H9 (cell line): ENCODE data around the gene IGFALS. TPM values are rescaled to one million over a fixed set of nuclear protein-coding genes. Genes with fewer than 3 reads are reported as not detected.
A peak's percentile ranks its signal among the peaks of the same experiment; 100 is the strongest.

ENCODE experiments used
- DNase-seq: peaks from one replicate; pipeline ENCODE4 v3.0.0-alpha.2; 2017
- H2AFZ ChIP-seq: one replicate; pipeline ENCODE4 v1.6.1; 2013; ENCODE audit warnings: mild to moderate bottlenecking, low read length, control low read depth, moderate library complexity
- H2AK5ac ChIP-seq: 2 replicates; pipeline ENCODE4 v1.6.1; 2013; ENCODE audit warnings: low read length, control low read depth, mixed read lengths; ENCODE audit not compliant: insufficient read length
- H2BK120ac ChIP-seq: one replicate; pipeline ENCODE4 v1.6.1; 2013; ENCODE audit warnings: low read depth, mild to moderate bottlenecking, low read length, control low read depth, inconsistent platforms; ENCODE audit not compliant: poor library complexity, severe bottlenecking
- H2BK12ac ChIP-seq: 2 replicates; pipeline ENCODE4 v1.6.1; 2013; ENCODE audit warnings: low read length, control low read depth, mixed read lengths, low read depth; ENCODE audit not compliant: insufficient read length
- H2BK15ac ChIP-seq: 2 replicates; pipeline ENCODE4 v1.6.1; 2013; ENCODE audit warnings: low read depth, low read length, control low read depth
- H2BK20ac ChIP-seq: one replicate; pipeline ENCODE4 v1.6.1; 2013; ENCODE audit warnings: low read depth, mild to moderate bottlenecking, low read length, control low read depth, inconsistent platforms; ENCODE audit not compliant: poor library complexity, severe bottlenecking
- H2BK5ac ChIP-seq: 2 replicates; pipeline ENCODE4 v1.6.1; 2013; ENCODE audit warnings: low read length, control low read depth, mixed read lengths; ENCODE audit not compliant: insufficient read length
- H3K14ac ChIP-seq: 2 replicates; pipeline ENCODE4 v1.6.1; 2013; ENCODE audit warnings: low read length, control low read depth; ENCODE audit not compliant: insufficient read depth
- H3K18ac ChIP-seq: 2 replicates; pipeline ENCODE4 v1.6.1; 2013; ENCODE audit warnings: low read depth, mild to moderate bottlenecking, mixed read lengths, low read length, control low read depth; ENCODE audit not compliant: insufficient read length
- H3K23ac ChIP-seq: 2 replicates; pipeline ENCODE4 v1.6.1; 2013; ENCODE audit warnings: low read length, control low read depth, mixed read lengths, low read depth; ENCODE audit not compliant: insufficient read length
- H3K23me2 ChIP-seq: 2 replicates; pipeline ENCODE4 v1.6.1; 2013; ENCODE audit warnings: low read depth, mild to moderate bottlenecking, mixed read lengths, low read length, control low read depth; ENCODE audit not compliant: insufficient read length, poor library complexity, severe bottlenecking
- H3K27ac ChIP-seq: 2 replicates; pipeline ENCODE4 v1.5.1; 2013; ENCODE audit warnings: low read length, control low read depth, mixed read lengths, low read depth; ENCODE audit not compliant: insufficient read length
- H3K27me3 ChIP-seq: 2 replicates; pipeline ENCODE4 v1.6.1; 2013; ENCODE audit warnings: low read length, control low read depth, inconsistent platforms; ENCODE audit not compliant: insufficient read depth
- H3K4ac ChIP-seq: 2 replicates; pipeline ENCODE4 v1.6.1; 2013; ENCODE audit warnings: low read depth, mild to moderate bottlenecking, control low read depth, inconsistent platforms, low read length, moderate library complexity
- H3K4me1 ChIP-seq: 2 replicates; pipeline ENCODE4 v1.6.1; 2013; ENCODE audit warnings: low read length, control low read depth, inconsistent platforms; ENCODE audit not compliant: insufficient read depth
- H3K4me2 ChIP-seq: 2 replicates; pipeline ENCODE4 v1.6.1; 2013; ENCODE audit warnings: low read length, control low read depth, mixed read lengths; ENCODE audit not compliant: insufficient read length, insufficient read depth
- H3K56ac ChIP-seq: 2 replicates; pipeline ENCODE4 v1.6.1; 2013; ENCODE audit warnings: low read depth, mild to moderate bottlenecking, mixed read lengths, low read length, control low read depth; ENCODE audit not compliant: insufficient read length
- H3K79me1 ChIP-seq: 2 replicates; pipeline ENCODE4 v1.6.1; 2013; ENCODE audit warnings: low read depth, mild to moderate bottlenecking, moderate library complexity, low read length, control low read depth, inconsistent platforms; ENCODE audit not compliant: insufficient read depth, poor library complexity, severe bottlenecking
- H3K79me2 ChIP-seq: 2 replicates; pipeline ENCODE4 v1.6.1; 2013; ENCODE audit warnings: low read length, control low read depth, inconsistent platforms; ENCODE audit not compliant: insufficient read depth
- H3K9ac ChIP-seq: 2 replicates; pipeline ENCODE4 v1.6.1; 2013; ENCODE audit warnings: low read length, control low read depth, mixed read lengths; ENCODE audit not compliant: insufficient read length; ENCODE audit errors: extremely low read depth
- H3K9me3 ChIP-seq: one replicate; pipeline ENCODE4 v1.6.1; 2013; ENCODE audit warnings: low read depth, low read length, inconsistent platforms; ENCODE audit not compliant: control insufficient read depth
- H3T11ph ChIP-seq: one replicate; pipeline ENCODE4 v1.6.1; 2013; ENCODE audit warnings: mild to moderate bottlenecking, low read length, control low read depth, inconsistent platforms
- H4K20me1 ChIP-seq: one replicate; pipeline ENCODE4 v1.6.1; 2013; ENCODE audit not compliant: control insufficient read depth, insufficient read length, insufficient read depth
- H4K5ac ChIP-seq: 2 replicates; pipeline ENCODE4 v1.6.1; 2013; ENCODE audit warnings: low read depth, mild to moderate bottlenecking, mixed read lengths, low read length, control low read depth; ENCODE audit not compliant: insufficient read length
- H4K8ac ChIP-seq: replicated peaks from 2 replicates; pipeline ENCODE4 v1.6.1; 2013; ENCODE audit warnings: low read length, control low read depth, mixed read lengths, low read depth; ENCODE audit not compliant: insufficient read length
- H4K91ac ChIP-seq: 2 replicates; pipeline ENCODE4 v1.6.1; 2013; ENCODE audit warnings: low read depth, mild to moderate bottlenecking, moderate library complexity, mixed read lengths, low read length, control low read depth; ENCODE audit not compliant: insufficient read length
- H3K27ac Mint-ChIP-seq, 3 experiments: 2 replicates in 2 of 3; 3 replicates in 1 of 3; pipeline ENCODE4 v1.8.0; 2020 to 2021; ENCODE audit warnings: mixed read lengths in 3 of 3, mild to moderate bottlenecking in 1 of 3, moderate library complexity in 1 of 3
- H3K27me3 Mint-ChIP-seq: 2 replicates; pipeline ENCODE4 v1.8.0; 2021; ENCODE audit warnings: low read depth, mild to moderate bottlenecking, moderate library complexity, mixed read lengths
- H3K36me3 Mint-ChIP-seq, 3 experiments: 2 replicates in 2 of 3; 3 replicates in 1 of 3; pipeline ENCODE4 v1.8.0; 2020 to 2021; ENCODE audit warnings: low read depth in 3 of 3, mixed read lengths in 3 of 3; ENCODE audit not compliant: insufficient read depth in 1 of 3
- H3K4me1 Mint-ChIP-seq, 2 experiments: 2 replicates each; pipeline ENCODE4 v1.8.0; 2020; ENCODE audit warnings: mixed read lengths in 2 of 2
- H3K4me3 Mint-ChIP-seq, 2 experiments: 2 replicates in 1 of 2; 3 replicates in 1 of 2; pipeline ENCODE4 v1.8.0; 2020 to 2021; ENCODE audit warnings: mild to moderate bottlenecking in 2 of 2, mixed read lengths in 2 of 2, moderate library complexity in 1 of 2
- H3K9me3 Mint-ChIP-seq, 2 experiments: 2 replicates in 1 of 2; 3 replicates in 1 of 2; pipeline ENCODE4 v1.8.0; 2020; ENCODE audit warnings: mild to moderate bottlenecking in 2 of 2, mixed read lengths in 2 of 2, moderate library complexity in 1 of 2
- WGBS: extraction: QIAGEN DNeasy Blood & Tissue Kit; methylation state at CpG from one replicate; pipeline ENCODE4 v1.1.7; 2013; ENCODE audit warnings: missing lambda C conversion rate, low lambda C conversion rate, mixed read lengths; ENCODE audit not compliant: insufficient read length; ENCODE audit errors: extremely low coverage; 5-methylcytosine and 5-hydroxymethylcytosine counted together
- total RNA-seq: library from RNA; stranded (reverse); gene quantifications from 2 replicates; pipeline ENCODE4 v1.2.1, GENCODE V29; 2021
- TF ChIP-seq, protein P1 (sequence below): fragments of 200-600 bp; sonication (generic); conservative IDR thresholded peaks from 3 replicates; pipeline ENCODE4 v1.8.0; 2021; ENCODE audit warnings: antibody characterized with exemption, mild to moderate bottlenecking

Gene IGFALS
- total RNA-seq, 1 experiment from 2014 or later, result not detected

DNA sequence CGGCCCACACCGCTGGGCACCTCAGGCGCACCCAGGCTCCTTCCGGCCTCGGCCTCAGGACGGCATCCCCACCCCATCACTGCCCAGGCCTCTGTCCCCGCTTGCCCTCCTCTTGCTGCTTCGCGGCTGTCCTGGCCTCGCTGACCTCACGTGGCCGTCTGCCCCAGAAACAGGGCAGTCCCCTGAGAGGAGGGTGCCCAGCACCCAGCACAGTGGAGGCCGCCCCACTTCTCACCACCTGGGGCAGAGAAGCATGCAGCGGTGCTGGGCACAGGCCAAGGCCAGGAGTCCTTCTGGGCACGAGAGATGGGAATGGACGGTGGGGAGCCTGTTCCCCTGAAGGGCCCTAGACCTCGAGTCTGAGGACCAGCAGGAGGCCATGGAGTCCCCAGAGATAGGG, 24.2 kb upstream of the IGFALS start:
- no peak for DNase-seq
- H3K27ac Mint-ChIP-seq, result peak overlapping the region in 1 of 3 experiments; percentile 72; a peak in 1 of 7 replicates
- H2BK5ac ChIP-seq, result no peak overlapping the region
- no peaks in the 10 kb centered on the region for H4K20me1 ChIP-seq
- no peak overlapping the region for H2BK120ac ChIP-seq
- H2AK5ac ChIP-seq, result no peak overlapping the region
- no peaks in the 10 kb centered on the region; the same call in 1 of the 2 replicates for H3K27me3 Mint-ChIP-seq
- no peak overlapping the region for H3K23ac ChIP-seq
- H3K4ac ChIP-seq, result no peak overlapping the region
- H3K18ac ChIP-seq, result no peak overlapping the region
- H3K79me2 ChIP-seq, result no peaks in the 10 kb centered on the region
- no peak overlapping the region for H4K8ac ChIP-seq
- H3T11ph ChIP-seq, result no peak overlapping the region
- H2AFZ ChIP-seq, result no peak overlapping the region
- H3K9me3 Mint-ChIP-seq, result no peaks in the 10 kb centered on the region
- H2BK12ac ChIP-seq, result no peak overlapping the region
- no peak overlapping the region for H4K5ac ChIP-seq
- H4K91ac ChIP-seq, result no peak overlapping the region
- H3K4me3 Mint-ChIP-seq, result no peak overlapping the region
- peaks cover 4 to 18% (median 17%) of the 10 kb centered on the region in 3 experiments; a peak in 6 of 7 replicates for H3K36me3 Mint-ChIP-seq
- no peaks in the 10 kb centered on the region for H3K23me2 ChIP-seq
- WGBS, result no CpG with 5 or more reads among the region's 17 CpGs
- H3K27ac ChIP-seq, result no peak overlapping the region
- peaks cover 0 to 3% of the 10 kb centered on the region in 2 experiments; a peak in 2 of 4 replicates for H3K4me1 Mint-ChIP-seq
- H3K9ac ChIP-seq, result no peak overlapping the region
- no peak overlapping the region for H2BK20ac ChIP-seq
- H3K4me1 ChIP-seq, result no peaks in the 10 kb centered on the region
- TF ChIP-seq, protein P1, sequence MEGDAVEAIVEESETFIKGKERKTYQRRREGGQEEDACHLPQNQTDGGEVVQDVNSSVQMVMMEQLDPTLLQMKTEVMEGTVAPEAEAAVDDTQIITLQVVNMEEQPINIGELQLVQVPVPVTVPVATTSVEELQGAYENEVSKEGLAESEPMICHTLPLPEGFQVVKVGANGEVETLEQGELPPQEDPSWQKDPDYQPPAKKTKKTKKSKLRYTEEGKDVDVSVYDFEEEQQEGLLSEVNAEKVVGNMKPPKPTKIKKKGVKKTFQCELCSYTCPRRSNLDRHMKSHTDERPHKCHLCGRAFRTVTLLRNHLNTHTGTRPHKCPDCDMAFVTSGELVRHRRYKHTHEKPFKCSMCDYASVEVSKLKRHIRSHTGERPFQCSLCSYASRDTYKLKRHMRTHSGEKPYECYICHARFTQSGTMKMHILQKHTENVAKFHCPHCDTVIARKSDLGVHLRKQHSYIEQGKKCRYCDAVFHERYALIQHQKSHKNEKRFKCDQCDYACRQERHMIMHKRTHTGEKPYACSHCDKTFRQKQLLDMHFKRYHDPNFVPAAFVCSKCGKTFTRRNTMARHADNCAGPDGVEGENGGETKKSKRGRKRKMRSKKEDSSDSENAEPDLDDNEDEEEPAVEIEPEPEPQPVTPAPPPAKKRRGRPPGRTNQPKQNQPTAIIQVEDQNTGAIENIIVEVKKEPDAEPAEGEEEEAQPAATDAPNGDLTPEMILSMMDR, result no peak
- H3K56ac ChIP-seq, result no peak overlapping the region
- H3K79me1 ChIP-seq, result no peaks in the 10 kb centered on the region
- no peak overlapping the region for H2BK15ac ChIP-seq
- H3K14ac ChIP-seq, result no peak overlapping the region; the same call in 1 of the 2 replicates
- H3K4me2 ChIP-seq, result no peak overlapping the region
- no peaks in the 10 kb centered on the region for H3K27me3 ChIP-seq
- H3K9me3 ChIP-seq, result no peaks in the 10 kb centered on the region
